HUES48 (cell line): Measurements from ENCODE around the gene TCEAL6.
"Not testable (repeated sequence)": the region's sequence is repeated elsewhere in the genome, so short reads cannot be mapped to it uniquely, and the experiment has no call there.

Experiments used
- H3K27ac ChIP-seq: one replicate; pipeline ENCODE4 v1.7.0; 2013; ENCODE audit warnings: low read depth, low read length, inconsistent platforms
- H3K27me3 ChIP-seq: 2 replicates; pipeline ENCODE4 v1.6.1; 2013; ENCODE audit warnings: mild to moderate bottlenecking, low read length; ENCODE audit not compliant: control insufficient read depth, insufficient read depth
- H3K36me3 ChIP-seq: 2 replicates; pipeline ENCODE4 v1.6.1; 2013; ENCODE audit warnings: low read length; ENCODE audit not compliant: control insufficient read depth, insufficient read depth
- H3K4me1 ChIP-seq: 2 replicates; pipeline ENCODE4 v1.6.1; 2013; ENCODE audit warnings: mild to moderate bottlenecking, low read length; ENCODE audit not compliant: control insufficient read depth, insufficient read depth
- H3K4me3 ChIP-seq: 2 replicates; pipeline ENCODE4 v1.5.1; 2013; ENCODE audit warnings: mild to moderate bottlenecking, low read depth, low read length
- H3K9ac ChIP-seq: 2 replicates; pipeline ENCODE4 v1.6.1; 2013; ENCODE audit warnings: mild to moderate bottlenecking, low read depth, low read length, moderate library complexity
- H3K9me3 ChIP-seq: 2 replicates; pipeline ENCODE4 v1.6.1; 2013; ENCODE audit warnings: low read length; ENCODE audit not compliant: control insufficient read depth, insufficient read depth

Gene TCEAL6

GRCh38 chrX:102142274-102142673, at the start of gene TCEAL6:
TCEAL6 (minus strand) TSS chrX:102142481.
- not testable (repeated sequence) for H3K9ac ChIP-seq, H3K27ac ChIP-seq, H3K4me1 ChIP-seq, H3K36me3 ChIP-seq, H3K4me3 ChIP-seq
- peaks cover 17% of the 10 kb centered on the region for H3K9me3 ChIP-seq
- peaks cover 14% of the 10 kb centered on the region for H3K27me3 ChIP-seq

DNA sequence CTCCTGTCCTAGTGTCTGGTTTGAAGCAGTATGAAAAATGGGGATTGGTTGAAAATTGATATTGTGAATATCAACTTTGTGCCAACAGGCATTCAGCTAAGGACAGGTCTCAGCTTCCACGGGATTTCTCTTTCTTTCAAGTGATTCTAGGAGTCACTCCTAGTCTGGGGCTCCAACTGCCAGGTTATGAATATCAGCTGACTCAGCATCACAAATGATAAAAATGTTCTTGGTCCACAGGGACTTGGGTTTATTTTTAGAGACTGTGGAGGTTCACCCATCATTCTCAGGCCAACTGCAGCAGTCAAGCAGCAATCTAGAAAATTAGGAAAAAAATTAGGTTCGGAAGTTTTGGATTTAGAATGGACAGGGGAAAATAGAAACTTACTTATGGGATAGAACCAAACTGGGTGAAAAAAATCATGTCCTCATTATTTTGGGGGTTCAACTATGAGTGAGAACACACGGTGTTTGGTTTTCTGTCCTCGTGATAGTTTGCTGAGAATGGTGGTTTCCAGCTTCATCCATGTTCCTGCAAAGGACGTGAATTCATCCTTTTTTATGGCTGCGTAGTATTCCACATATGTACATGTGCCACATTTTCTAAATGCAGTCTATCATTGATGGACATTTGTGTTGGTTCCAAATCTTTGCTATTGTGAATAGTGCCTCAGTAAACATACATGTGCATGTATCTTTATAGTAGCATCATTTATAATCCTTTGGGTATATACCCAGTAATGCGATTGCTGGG, 43.9 kb upstream of the TCEAL6 start:
- no peaks in the 10 kb centered on the region for H3K36me3 ChIP-seq
- no peak overlapping the region for H3K4me3 ChIP-seq
- no peak overlapping the region for H3K9ac ChIP-seq
- no peak overlapping the region for H3K27ac ChIP-seq
- H3K4me1 ChIP-seq: no peaks in the 10 kb centered on the region
- no peaks in the 10 kb centered on the region for H3K27me3 ChIP-seq
- peaks cover 50% of the 10 kb centered on the region for H3K9me3 ChIP-seq

DNA sequence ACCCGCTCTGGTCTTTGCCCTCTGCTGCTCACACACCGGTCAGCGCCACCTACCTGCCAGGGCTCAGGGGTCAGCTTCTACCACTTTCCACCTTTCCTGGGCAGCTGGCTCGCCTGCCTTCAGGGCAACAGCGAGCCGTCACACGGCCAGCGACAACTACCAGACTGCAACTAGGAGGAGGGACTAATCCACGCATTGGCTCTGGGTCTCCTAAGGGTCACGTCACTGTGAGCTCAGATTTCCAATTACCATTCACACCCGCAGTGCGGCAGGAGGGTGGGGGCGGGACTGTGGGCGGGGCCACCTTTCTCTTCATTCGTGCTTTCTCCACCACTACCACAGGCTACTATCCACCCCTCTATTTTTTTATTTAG, 13.5 kb upstream of the TCEAL6 start, which contains the start of gene BEX5:
Gene BEX5 (minus strand): TSS at position 172 of the 374 bp plus-strand sequence. CDS start 1,712 bp downstream, outside the sequence.
- peaks cover 25% of the 10 kb centered on the region for H3K9me3 ChIP-seq
- H3K27me3 ChIP-seq: peaks cover 12% of the 10 kb centered on the region
- no peaks in the 10 kb centered on the region for H3K4me1 ChIP-seq
- H3K27ac ChIP-seq: no peak within 1 kb of the TSS
- no peaks in the 10 kb centered on the region for H3K36me3 ChIP-seq
- no peak within 1 kb of the TSS for H3K9ac ChIP-seq
- peak within 1 kb of the TSS; percentile 75 for H3K4me3 ChIP-seq

- Histone ChIP-seq H3K9me3 (peaks cover 24% of the 10 kb centered on the region), H3K4me3 (peak overlapping the region; percentile 75), H3K27ac (no peak overlapping the region), H3K36me3 (no peaks in the 10 kb centered on the region), H3K27me3 (peaks cover 12% of the 10 kb centered on the region), H3K4me1 (no peaks in the 10 kb centered on the region), H3K9ac (no peak overlapping the region)
Observed at GRCh38 chrX:102154900-102155805, 12.9 kb upstream of the TCEAL6 start.

GRCh38 chrX:102154218-102154860, 12.1 kb upstream of the TCEAL6 start:
- no peaks in the 10 kb centered on the region for H3K4me1 ChIP-seq
- peak overlapping the region; percentile 75 for H3K4me3 ChIP-seq
- H3K27ac ChIP-seq: no peak overlapping the region
- H3K27me3 ChIP-seq: peaks cover 12% of the 10 kb centered on the region
- no peaks in the 10 kb centered on the region for H3K36me3 ChIP-seq
- H3K9ac ChIP-seq: no peak overlapping the region
- H3K9me3 ChIP-seq: peaks cover 19% of the 10 kb centered on the region

GRCh38 chrX:102141631-102142030, 650 bp downstream of the TCEAL6 start:
- H3K36me3 ChIP-seq, H3K27ac ChIP-seq, H3K9ac ChIP-seq, H3K4me1 ChIP-seq, H3K4me3 ChIP-seq: not testable (repeated sequence)
- Histone ChIP-seq H3K27me3 (peaks cover 14% of the 10 kb centered on the region), H3K9me3 (peaks cover 13% of the 10 kb centered on the region)

- Histone ChIP-seq H3K27me3 (peaks cover 14% of the 10 kb centered on the region), H3K9me3 (peaks cover 20% of the 10 kb centered on the region)
- not testable (repeated sequence) for H3K4me1 ChIP-seq, H3K36me3 ChIP-seq, H3K4me3 ChIP-seq, H3K9ac ChIP-seq, H3K27ac ChIP-seq
Observed at GRCh38 chrX:102140876-102141275, 1.4 kb downstream of the TCEAL6 start.

- Histone ChIP-seq H3K9ac (no peak overlapping the region), H3K27me3 (peaks cover 8% of the 10 kb centered on the region), H3K36me3 (no peaks in the 10 kb centered on the region), H3K27ac (no peak overlapping the region), H3K4me1 (no peaks in the 10 kb centered on the region), H3K4me3 (no peak overlapping the region), H3K9me3 (peaks cover 19% of the 10 kb centered on the region)
Observed at GRCh38 chrX:102138064-102138463, 4.2 kb downstream of the TCEAL6 start.

- H3K27ac ChIP-seq: no peak overlapping the region
- no peak overlapping the region for H3K4me3 ChIP-seq
- H3K9ac ChIP-seq: no peak overlapping the region
- H3K4me1 ChIP-seq: 0 out of 2 replicates have a peak, but pooled peaks cover 3% of the 10 kb centered on the region
- H3K36me3 ChIP-seq: no peaks in the 10 kb centered on the region
- peaks cover 18% of the 10 kb centered on the region for H3K27me3 ChIP-seq
- peaks cover 16% of the 10 kb centered on the region for H3K9me3 ChIP-seq
Observed at GRCh38 chrX:102129473-102129872, 12.8 kb downstream of the TCEAL6 start.

DNA sequence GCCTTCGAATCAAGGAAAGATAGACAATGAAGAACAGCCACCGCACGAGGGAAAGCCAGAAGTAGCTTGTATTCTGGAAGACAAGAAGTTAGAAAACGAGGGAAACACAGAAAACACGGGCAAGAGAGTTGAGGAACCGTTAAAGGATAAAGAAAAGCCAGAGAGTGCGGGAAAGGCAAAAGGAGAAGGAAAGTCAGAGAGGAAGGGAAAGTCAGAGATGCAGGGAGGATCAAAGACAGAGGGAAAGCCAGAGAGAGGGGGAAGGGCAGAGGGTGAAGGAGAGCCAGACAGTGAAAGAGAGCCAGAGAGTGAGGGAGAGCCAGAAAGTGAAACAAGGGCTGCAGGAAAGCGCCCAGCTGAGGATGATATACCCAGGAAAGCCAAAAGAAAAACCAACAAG, 15.4 kb downstream of the TCEAL6 start:
- peaks cover 31% of the 10 kb centered on the region for H3K27me3 ChIP-seq
- H3K9ac ChIP-seq: no peak overlapping the region
- H3K9me3 ChIP-seq: peaks cover 28% of the 10 kb centered on the region
- H3K27ac ChIP-seq: no peak overlapping the region
- H3K4me3 ChIP-seq: no peak overlapping the region
- H3K36me3 ChIP-seq: no peaks in the 10 kb centered on the region
- 0 out of 2 replicates have a peak, but pooled peaks cover 3% of the 10 kb centered on the region for H3K4me1 ChIP-seq
